ENCODE results near the gene LRRK1. TPM values are rescaled to one million over a fixed set of nuclear protein-coding genes. Genes with fewer than 3 reads are reported as not detected.

LRRK1 gene
- total RNA-seq, 2 experiments from 2014 or later = 0.40 to 0.45 TPM

GRCh38 chr15:100959066-100960050, 40.2 kb downstream of the LRRK1 start:
- ChIA-PET CTCF (no interaction called here), POLR2A (no interaction called here)
- H3K9me3 Mint-ChIP-seq = no peaks in the 10 kb centered on the region
- no peak overlapping the region for H3K4me3 Mint-ChIP-seq
- no peaks in the 10 kb centered on the region for H3K4me1 Mint-ChIP-seq
- H3K27me3 Mint-ChIP-seq = peaks cover 42% of the 10 kb centered on the region
- H3K27ac Mint-ChIP-seq = no peak overlapping the region
- H3K36me3 Mint-ChIP-seq (ENCODE audit: low read depth) = no peaks in the 10 kb centered on the region
- no peak for DNase-seq

- DNase-seq = no peak
- H3K36me3 Mint-ChIP-seq (ENCODE audit: low read depth) = no peaks in the 10 kb centered on the region
- H3K9me3 Mint-ChIP-seq = no peaks in the 10 kb centered on the region
- POLR2A ChIA-PET = no interaction called here
- H3K27me3 Mint-ChIP-seq = peaks cover 45% of the 10 kb centered on the region
- no peaks in the 10 kb centered on the region for H3K4me1 Mint-ChIP-seq
- H3K4me3 Mint-ChIP-seq = no peak overlapping the region
- CTCF ChIA-PET = no interaction called here
- H3K27ac Mint-ChIP-seq = no peak overlapping the region
Measured at GRCh38 chr15:100966997-100967396, 47.8 kb downstream of the LRRK1 start.

GRCh38 chr15:100968050-100968966, 49.2 kb downstream of the LRRK1 start:
- no peaks in the 10 kb centered on the region for H3K9me3 Mint-ChIP-seq
- no peak overlapping the region for H3K27ac Mint-ChIP-seq
- H3K36me3 Mint-ChIP-seq (ENCODE audit: low read depth) = no peaks in the 10 kb centered on the region
- no peaks in the 10 kb centered on the region for H3K4me1 Mint-ChIP-seq
- ChIA-PET CTCF (interaction anchor here (0.8 to 1.3 kb wide), 2 partner anchors 38 to 311 kb away, joined by 3 read pairs; no protein-coding TSS in a partner anchor), POLR2A (no interaction called here)
- DNase-seq = no peak
- no peak overlapping the region for H3K4me3 Mint-ChIP-seq
- H3K27me3 Mint-ChIP-seq = peaks cover 50% of the 10 kb centered on the region

GRCh38 chr15:100972975-100973350, 53.8 kb downstream of the LRRK1 start:
- Mint-ChIP-seq H3K36me3 (ENCODE audit: low read depth) (no peaks in the 10 kb centered on the region), H3K9me3 (no peaks in the 10 kb centered on the region), H3K27ac (no peak overlapping the region), H3K4me3 (no peak overlapping the region), H3K27me3 (peaks cover 66% of the 10 kb centered on the region), H3K4me1 (no peaks in the 10 kb centered on the region)
- DNase-seq = no peak
- POLR2A ChIA-PET = no interaction called here
- CTCF ChIA-PET = no interaction called here

- no peak overlapping the region for H3K4me3 Mint-ChIP-seq
- DNase-seq = no peak
- no peaks in the 10 kb centered on the region for H3K36me3 Mint-ChIP-seq (ENCODE audit: low read depth)
- ChIA-PET POLR2A (no interaction called here), CTCF (no interaction called here)
- no peak overlapping the region for H3K27ac Mint-ChIP-seq
- peaks cover 70% of the 10 kb centered on the region for H3K27me3 Mint-ChIP-seq
- no peaks in the 10 kb centered on the region for H3K9me3 Mint-ChIP-seq
- no peaks in the 10 kb centered on the region for H3K4me1 Mint-ChIP-seq
Measured at GRCh38 chr15:100973351-100974111, 54.4 kb downstream of the LRRK1 start.

- Mint-ChIP-seq H3K36me3 (ENCODE audit: low read depth) (no peaks in the 10 kb centered on the region), H3K27me3 (peaks cover 64% of the 10 kb centered on the region), H3K27ac (no peak overlapping the region), H3K4me1 (no peaks in the 10 kb centered on the region), H3K9me3 (no peaks in the 10 kb centered on the region), H3K4me3 (no peak overlapping the region)
- POLR2A ChIA-PET = no interaction called here
- CTCF ChIA-PET = no interaction called here
- DNase-seq = no peak
Measured at GRCh38 chr15:100975043-100975442, 55.9 kb downstream of the LRRK1 start.

GRCh38 chr15:100980410-100981046, 61.4 kb downstream of the LRRK1 start:
- H3K27me3 Mint-ChIP-seq = peaks cover 36% of the 10 kb centered on the region
- ChIA-PET CTCF (interaction anchor here (1.3 kb wide), 1 partner anchor 27 kb away, joined by 4 read pairs; no protein-coding TSS in a partner anchor), POLR2A (no interaction called here)
- no peaks in the 10 kb centered on the region for H3K4me1 Mint-ChIP-seq
- no peak overlapping the region for H3K27ac Mint-ChIP-seq
- no peaks in the 10 kb centered on the region for H3K9me3 Mint-ChIP-seq
- no peaks in the 10 kb centered on the region for H3K36me3 Mint-ChIP-seq (ENCODE audit: low read depth)
- H3K4me3 Mint-ChIP-seq = no peak overlapping the region
- no peak for DNase-seq

GRCh38 chr15:100981086-100981485, 61.9 kb downstream of the LRRK1 start:
- peaks cover 35% of the 10 kb centered on the region for H3K27me3 Mint-ChIP-seq
- H3K4me1 Mint-ChIP-seq = no peaks in the 10 kb centered on the region
- CTCF ChIA-PET = no interaction called here
- POLR2A ChIA-PET = no interaction called here
- H3K9me3 Mint-ChIP-seq = no peaks in the 10 kb centered on the region
- H3K36me3 Mint-ChIP-seq (ENCODE audit: low read depth) = no peaks in the 10 kb centered on the region
- no peak overlapping the region for H3K27ac Mint-ChIP-seq
- no peak overlapping the region for H3K4me3 Mint-ChIP-seq
- DNase-seq = no peak

GRCh38 chr15:100983221-100983620, 64.1 kb downstream of the LRRK1 start:
- Mint-ChIP-seq H3K9me3 (no peaks in the 10 kb centered on the region), H3K36me3 (ENCODE audit: low read depth) (no peaks in the 10 kb centered on the region), H3K27me3 (peaks cover 20% of the 10 kb centered on the region), H3K4me3 (no peak overlapping the region), H3K27ac (no peak overlapping the region), H3K4me1 (no peaks in the 10 kb centered on the region)
- no peak for DNase-seq
- CTCF ChIA-PET = interaction anchor here (0.7 kb wide), 1 partner anchor 25 kb away, joined by 3 read pairs; no protein-coding TSS in a partner anchor
- POLR2A ChIA-PET = no interaction called here

GRCh38 chr15:100985401-100985800, 66.2 kb downstream of the LRRK1 start:
- no peak overlapping the region for H3K4me3 Mint-ChIP-seq
- POLR2A ChIA-PET = no interaction called here
- peaks cover 22% of the 10 kb centered on the region for H3K27me3 Mint-ChIP-seq
- H3K27ac Mint-ChIP-seq = no peak overlapping the region
- CTCF ChIA-PET = no interaction called here
- no peak for DNase-seq
- no peaks in the 10 kb centered on the region for H3K4me1 Mint-ChIP-seq
- no peaks in the 10 kb centered on the region for H3K9me3 Mint-ChIP-seq
- H3K36me3 Mint-ChIP-seq (ENCODE audit: low read depth) = no peaks in the 10 kb centered on the region

- ChIA-PET POLR2A (no interaction called here), CTCF (no interaction called here)
- H3K27me3 Mint-ChIP-seq = peaks cover 30% of the 10 kb centered on the region
- H3K4me1 Mint-ChIP-seq = no peaks in the 10 kb centered on the region
- DNase-seq = no peak
- no peaks in the 10 kb centered on the region for H3K9me3 Mint-ChIP-seq
- H3K36me3 Mint-ChIP-seq (ENCODE audit: low read depth) = no peaks in the 10 kb centered on the region
- no peak overlapping the region for H3K27ac Mint-ChIP-seq
- no peak overlapping the region for H3K4me3 Mint-ChIP-seq
Measured at GRCh38 chr15:100986158-100986896, 67.2 kb downstream of the LRRK1 start.

GRCh38 chr15:100987143-100987542, 68.0 kb downstream of the LRRK1 start:
- H3K4me1 Mint-ChIP-seq = no peaks in the 10 kb centered on the region
- H3K4me3 Mint-ChIP-seq = no peak overlapping the region
- POLR2A ChIA-PET = no interaction called here
- DNase-seq = no peak
- CTCF ChIA-PET = no interaction called here
- no peak overlapping the region for H3K27ac Mint-ChIP-seq
- no peaks in the 10 kb centered on the region for H3K9me3 Mint-ChIP-seq
- no peaks in the 10 kb centered on the region for H3K36me3 Mint-ChIP-seq (ENCODE audit: low read depth)
- H3K27me3 Mint-ChIP-seq = peaks cover 30% of the 10 kb centered on the region
